ENCODE results near the gene SYT11.

DNA sequence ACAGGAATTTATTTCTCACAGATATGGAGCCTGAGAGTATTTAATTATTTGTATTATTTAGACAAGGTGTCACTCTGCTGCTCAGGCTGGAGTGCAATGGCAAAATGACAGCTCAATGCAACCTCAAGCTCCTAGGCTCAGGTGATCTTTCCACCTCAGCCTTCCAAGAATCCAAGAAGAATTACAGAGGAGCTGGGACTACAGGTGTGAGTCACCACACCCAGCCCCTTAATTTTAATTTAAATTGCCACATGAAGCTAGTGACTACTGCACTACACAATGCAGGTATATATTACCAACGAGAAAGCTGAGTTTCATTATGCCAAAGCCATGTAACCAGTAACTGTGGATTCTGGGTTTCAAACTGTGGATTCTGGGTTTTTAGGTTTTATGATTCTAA, 72.7 kb downstream of the SYT11 start:
- TF ChIP-seq POLR2A (IDR thresholded peaks at IDR 0.05; ENCODE audit: low read length) (no peak), GATA1 (IDR thresholded peaks at IDR 0.05; ENCODE audit: low read depth, low read length) (no peak)

Measured in erythroblast (primary cell).